RWPE1 (cell line): ENCODE data around the gene MEA1.

ENCODE experiments used
- CTCF ChIA-PET: fragments of 350-600 bp; sonication (Branson Sonifier 250); formaldehyde crosslinking; extraction: SDS; loops from one replicate; lab custom pipeline; 2021; lab: Yijun Ruan, JAX
- POLR2A ChIA-PET: fragments of 400-600 bp; formaldehyde crosslinking; extraction: SDS; loops from one replicate; lab custom pipeline; 2020; ENCODE audit warnings: antibody characterized with exemption; ENCODE audit not compliant: low non-redundant PET; lab: Yijun Ruan, JAX
- DNase-seq: peaks from one replicate; pipeline ENCODE4 v3.0.0; 2012; ENCODE audit warnings: low spot score
- H3K27ac ChIP-seq: fragments of 450-650 bp; 2 replicates; pipeline ENCODE4 v1.5.1; 2017
- CTCF ChIP-seq: fragments of 450-650 bp; conservative IDR thresholded peaks from 2 replicates; pipeline ENCODE4 v1.5.1; 2017; ENCODE audit warnings: low read depth, mild to moderate bottlenecking

Gene MEA1

GRCh38 chr6:43040542-43041257 lies 27.0 kb upstream of the MEA1 start:
- ChIA-PET POLR2A (interaction anchor here (1.0 kb wide), 1 partner anchor 20 kb away, joined by 4 read pairs; no protein-coding TSS in a partner anchor), CTCF (no interaction called here)
- DNase-seq: no peak
- H3K27ac ChIP-seq: peak overlapping the region; percentile 31
- TF ChIP-seq CTCF: no peak

GRCh38 chr6:43038727-43039126 lies 25.0 kb upstream of the MEA1 start:
- CTCF ChIA-PET: interaction anchor here (0.6 kb wide), 2 partner anchors 50 to 1026 kb away, joined by 3 to 5 read pairs; no protein-coding TSS in a partner anchor

GRCh38 chr6:43037706-43038105 lies 24.0 kb upstream of the MEA1 start:
- ChIA-PET POLR2A (no interaction called here), CTCF (no interaction called here)
- H3K27ac ChIP-seq: peak overlapping the region; percentile 21
- no peak for TF ChIP-seq CTCF
- DNase-seq: no peak

More at GRCh38 chr6:43038727-43039126, 25.0 kb upstream of the MEA1 start:
- H3K27ac ChIP-seq: peak overlapping the region; percentile 10; the same call in 1 of the 2 replicates
- no peak for TF ChIP-seq CTCF
- no peak for DNase-seq
- POLR2A ChIA-PET: no interaction called here

- POLR2A ChIA-PET: no interaction called here
- DNase-seq: no peak
- no peak for TF ChIP-seq CTCF
- peak overlapping the region; percentile 21 for H3K27ac ChIP-seq
- CTCF ChIA-PET: no interaction called here
These were observed 23.5 kb upstream of the MEA1 start for GRCh38 chr6:43037197-43037596.

GRCh38 chr6:43036712-43037111 lies 23.0 kb upstream of the MEA1 start:
- ChIA-PET CTCF (no interaction called here), POLR2A (interaction anchor here (0.7 kb wide), 1 partner anchor 23 kb away, joined by 3 read pairs; the partner anchor contains the start of genes KLHDC3 and MEA1)
- TF ChIP-seq CTCF: no peak
- peak overlapping the region; percentile 21; the same call in 1 of the 2 replicates for H3K27ac ChIP-seq
- no peak for DNase-seq

- peak overlapping the region; percentile 48 for H3K27ac ChIP-seq
- TF ChIP-seq CTCF: no peak
- ChIA-PET CTCF (no interaction called here), POLR2A (no interaction called here)
- DNase-seq: no peak
These were observed 21.9 kb upstream of the MEA1 start for GRCh38 chr6:43035495-43036194.
